ENCODE measurements around the gene TOE1. TPM values are rescaled to one million over a fixed set of nuclear protein-coding genes. Genes with fewer than 3 reads are reported as not detected.
A peak's percentile ranks its signal among the peaks of the same experiment; 100 is the strongest.

The TOE1 gene
- total and polyA plus RNA-seq, 9 of the 15 experiments (the other 6 are each of a cell fraction or from before 2014, with no cell fraction given): 32.1 to 85.7 (median 38.0) TPM

DNA sequence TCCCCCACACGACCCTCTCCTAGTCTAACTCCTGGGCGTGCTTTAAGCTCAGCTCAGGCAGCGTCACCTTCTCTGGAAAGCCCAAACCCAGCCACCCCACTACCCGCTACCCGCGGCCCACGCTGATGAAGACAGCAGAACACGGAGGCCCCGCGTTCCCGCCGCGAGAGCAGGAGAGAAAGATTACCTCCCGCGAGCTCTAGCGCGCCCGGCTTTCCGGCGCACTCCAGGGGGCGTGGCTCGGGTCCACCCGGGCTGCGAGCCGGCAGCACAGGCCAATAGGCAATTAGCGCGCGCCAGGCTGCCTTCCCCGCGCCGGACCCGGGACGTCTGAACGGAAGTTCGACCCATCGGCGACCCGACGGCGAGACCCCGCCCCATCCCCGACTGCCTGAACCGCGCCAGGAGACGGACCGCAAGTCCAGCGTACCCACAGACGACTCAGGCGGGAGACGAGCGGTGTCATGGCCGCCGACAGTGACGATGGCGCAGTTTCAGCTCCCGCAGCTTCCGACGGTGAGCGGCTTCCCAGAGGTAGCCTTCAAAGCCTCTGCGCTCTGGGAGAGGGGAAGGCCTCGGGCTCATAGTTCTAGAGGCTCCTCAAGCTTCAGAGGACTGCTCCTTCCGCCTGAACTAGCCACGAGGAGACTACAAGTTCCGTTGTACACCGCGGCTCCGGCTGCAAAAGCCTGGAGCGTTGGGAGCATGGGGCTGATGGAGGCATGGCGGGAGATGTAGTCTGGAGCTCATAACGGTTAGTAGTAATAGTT is at the start of gene TOE1, which contains the start of gene MUTYH (continued):
- TF ChIP-seq, protein P1, sequence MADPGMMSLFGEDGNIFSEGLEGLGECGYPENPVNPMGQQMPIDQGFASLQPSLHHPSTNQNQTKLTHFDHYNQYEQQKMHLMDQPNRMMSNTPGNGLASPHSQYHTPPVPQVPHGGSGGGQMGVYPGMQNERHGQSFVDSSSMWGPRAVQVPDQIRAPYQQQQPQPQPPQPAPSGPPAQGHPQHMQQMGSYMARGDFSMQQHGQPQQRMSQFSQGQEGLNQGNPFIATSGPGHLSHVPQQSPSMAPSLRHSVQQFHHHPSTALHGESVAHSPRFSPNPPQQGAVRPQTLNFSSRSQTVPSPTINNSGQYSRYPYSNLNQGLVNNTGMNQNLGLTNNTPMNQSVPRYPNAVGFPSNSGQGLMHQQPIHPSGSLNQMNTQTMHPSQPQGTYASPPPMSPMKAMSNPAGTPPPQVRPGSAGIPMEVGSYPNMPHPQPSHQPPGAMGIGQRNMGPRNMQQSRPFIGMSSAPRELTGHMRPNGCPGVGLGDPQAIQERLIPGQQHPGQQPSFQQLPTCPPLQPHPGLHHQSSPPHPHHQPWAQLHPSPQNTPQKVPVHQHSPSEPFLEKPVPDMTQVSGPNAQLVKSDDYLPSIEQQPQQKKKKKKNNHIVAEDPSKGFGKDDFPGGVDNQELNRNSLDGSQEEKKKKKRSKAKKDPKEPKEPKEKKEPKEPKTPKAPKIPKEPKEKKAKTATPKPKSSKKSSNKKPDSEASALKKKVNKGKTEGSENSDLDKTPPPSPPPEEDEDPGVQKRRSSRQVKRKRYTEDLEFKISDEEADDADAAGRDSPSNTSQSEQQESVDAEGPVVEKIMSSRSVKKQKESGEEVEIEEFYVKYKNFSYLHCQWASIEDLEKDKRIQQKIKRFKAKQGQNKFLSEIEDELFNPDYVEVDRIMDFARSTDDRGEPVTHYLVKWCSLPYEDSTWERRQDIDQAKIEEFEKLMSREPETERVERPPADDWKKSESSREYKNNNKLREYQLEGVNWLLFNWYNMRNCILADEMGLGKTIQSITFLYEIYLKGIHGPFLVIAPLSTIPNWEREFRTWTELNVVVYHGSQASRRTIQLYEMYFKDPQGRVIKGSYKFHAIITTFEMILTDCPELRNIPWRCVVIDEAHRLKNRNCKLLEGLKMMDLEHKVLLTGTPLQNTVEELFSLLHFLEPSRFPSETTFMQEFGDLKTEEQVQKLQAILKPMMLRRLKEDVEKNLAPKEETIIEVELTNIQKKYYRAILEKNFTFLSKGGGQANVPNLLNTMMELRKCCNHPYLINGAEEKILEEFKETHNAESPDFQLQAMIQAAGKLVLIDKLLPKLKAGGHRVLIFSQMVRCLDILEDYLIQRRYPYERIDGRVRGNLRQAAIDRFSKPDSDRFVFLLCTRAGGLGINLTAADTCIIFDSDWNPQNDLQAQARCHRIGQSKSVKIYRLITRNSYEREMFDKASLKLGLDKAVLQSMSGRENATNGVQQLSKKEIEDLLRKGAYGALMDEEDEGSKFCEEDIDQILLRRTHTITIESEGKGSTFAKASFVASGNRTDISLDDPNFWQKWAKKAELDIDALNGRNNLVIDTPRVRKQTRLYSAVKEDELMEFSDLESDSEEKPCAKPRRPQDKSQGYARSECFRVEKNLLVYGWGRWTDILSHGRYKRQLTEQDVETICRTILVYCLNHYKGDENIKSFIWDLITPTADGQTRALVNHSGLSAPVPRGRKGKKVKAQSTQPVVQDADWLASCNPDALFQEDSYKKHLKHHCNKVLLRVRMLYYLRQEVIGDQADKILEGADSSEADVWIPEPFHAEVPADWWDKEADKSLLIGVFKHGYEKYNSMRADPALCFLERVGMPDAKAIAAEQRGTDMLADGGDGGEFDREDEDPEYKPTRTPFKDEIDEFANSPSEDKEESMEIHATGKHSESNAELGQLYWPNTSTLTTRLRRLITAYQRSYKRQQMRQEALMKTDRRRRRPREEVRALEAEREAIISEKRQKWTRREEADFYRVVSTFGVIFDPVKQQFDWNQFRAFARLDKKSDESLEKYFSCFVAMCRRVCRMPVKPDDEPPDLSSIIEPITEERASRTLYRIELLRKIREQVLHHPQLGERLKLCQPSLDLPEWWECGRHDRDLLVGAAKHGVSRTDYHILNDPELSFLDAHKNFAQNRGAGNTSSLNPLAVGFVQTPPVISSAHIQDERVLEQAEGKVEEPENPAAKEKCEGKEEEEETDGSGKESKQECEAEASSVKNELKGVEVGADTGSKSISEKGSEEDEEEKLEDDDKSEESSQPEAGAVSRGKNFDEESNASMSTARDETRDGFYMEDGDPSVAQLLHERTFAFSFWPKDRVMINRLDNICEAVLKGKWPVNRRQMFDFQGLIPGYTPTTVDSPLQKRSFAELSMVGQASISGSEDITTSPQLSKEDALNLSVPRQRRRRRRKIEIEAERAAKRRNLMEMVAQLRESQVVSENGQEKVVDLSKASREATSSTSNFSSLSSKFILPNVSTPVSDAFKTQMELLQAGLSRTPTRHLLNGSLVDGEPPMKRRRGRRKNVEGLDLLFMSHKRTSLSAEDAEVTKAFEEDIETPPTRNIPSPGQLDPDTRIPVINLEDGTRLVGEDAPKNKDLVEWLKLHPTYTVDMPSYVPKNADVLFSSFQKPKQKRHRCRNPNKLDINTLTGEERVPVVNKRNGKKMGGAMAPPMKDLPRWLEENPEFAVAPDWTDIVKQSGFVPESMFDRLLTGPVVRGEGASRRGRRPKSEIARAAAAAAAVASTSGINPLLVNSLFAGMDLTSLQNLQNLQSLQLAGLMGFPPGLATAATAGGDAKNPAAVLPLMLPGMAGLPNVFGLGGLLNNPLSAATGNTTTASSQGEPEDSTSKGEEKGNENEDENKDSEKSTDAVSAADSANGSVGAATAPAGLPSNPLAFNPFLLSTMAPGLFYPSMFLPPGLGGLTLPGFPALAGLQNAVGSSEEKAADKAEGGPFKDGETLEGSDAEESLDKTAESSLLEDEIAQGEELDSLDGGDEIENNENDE (IDR thresholded peaks at IDR 0.05; ENCODE audit: low read depth, low read length): no peak
- peak; percentile 99 for TF ChIP-seq NCOA6 (IDR thresholded peaks at IDR 0.05)
- TF ChIP-seq TAF15 (IDR thresholded peaks at IDR 0.05; ENCODE audit: low read depth, low read length): no peak
- TF ChIP-seq, protein P2, sequence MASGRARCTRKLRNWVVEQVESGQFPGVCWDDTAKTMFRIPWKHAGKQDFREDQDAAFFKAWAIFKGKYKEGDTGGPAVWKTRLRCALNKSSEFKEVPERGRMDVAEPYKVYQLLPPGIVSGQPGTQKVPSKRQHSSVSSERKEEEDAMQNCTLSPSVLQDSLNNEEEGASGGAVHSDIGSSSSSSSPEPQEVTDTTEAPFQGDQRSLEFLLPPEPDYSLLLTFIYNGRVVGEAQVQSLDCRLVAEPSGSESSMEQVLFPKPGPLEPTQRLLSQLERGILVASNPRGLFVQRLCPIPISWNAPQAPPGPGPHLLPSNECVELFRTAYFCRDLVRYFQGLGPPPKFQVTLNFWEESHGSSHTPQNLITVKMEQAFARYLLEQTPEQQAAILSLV (tag; IDR thresholded peaks at IDR 0.05): no peak
- TF ChIP-seq POLR3G (IDR thresholded peaks at IDR 0.05; ENCODE audit: extremely low read depth, insufficient read length, insufficient replicate concordance): no peak
- TF ChIP-seq GABPB1 (CRISPR knock-in tag; IDR thresholded peaks at IDR 0.05): peak; percentile 93
- TF ChIP-seq, protein P3, sequence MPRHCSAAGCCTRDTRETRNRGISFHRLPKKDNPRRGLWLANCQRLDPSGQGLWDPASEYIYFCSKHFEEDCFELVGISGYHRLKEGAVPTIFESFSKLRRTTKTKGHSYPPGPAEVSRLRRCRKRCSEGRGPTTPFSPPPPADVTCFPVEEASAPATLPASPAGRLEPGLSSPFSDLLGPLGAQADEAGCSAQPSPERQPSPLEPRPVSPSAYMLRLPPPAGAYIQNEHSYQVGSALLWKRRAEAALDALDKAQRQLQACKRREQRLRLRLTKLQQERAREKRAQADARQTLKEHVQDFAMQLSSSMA (CRISPR knock-in tag; IDR thresholded peaks at IDR 0.05): no peak
- peak in 1 of 2 experiments; percentile 29; a peak in 1 of 4 replicates for TF ChIP-seq NONO (IDR thresholded peaks at IDR 0.05; ENCODE audit: low read depth in 2 of 2, low read length in 1 of 2)
- TF ChIP-seq DPF2 (IDR thresholded peaks at IDR 0.05): peak; percentile 72; the same call in 1 of the 2 replicates
- TF ChIP-seq, protein P4, sequence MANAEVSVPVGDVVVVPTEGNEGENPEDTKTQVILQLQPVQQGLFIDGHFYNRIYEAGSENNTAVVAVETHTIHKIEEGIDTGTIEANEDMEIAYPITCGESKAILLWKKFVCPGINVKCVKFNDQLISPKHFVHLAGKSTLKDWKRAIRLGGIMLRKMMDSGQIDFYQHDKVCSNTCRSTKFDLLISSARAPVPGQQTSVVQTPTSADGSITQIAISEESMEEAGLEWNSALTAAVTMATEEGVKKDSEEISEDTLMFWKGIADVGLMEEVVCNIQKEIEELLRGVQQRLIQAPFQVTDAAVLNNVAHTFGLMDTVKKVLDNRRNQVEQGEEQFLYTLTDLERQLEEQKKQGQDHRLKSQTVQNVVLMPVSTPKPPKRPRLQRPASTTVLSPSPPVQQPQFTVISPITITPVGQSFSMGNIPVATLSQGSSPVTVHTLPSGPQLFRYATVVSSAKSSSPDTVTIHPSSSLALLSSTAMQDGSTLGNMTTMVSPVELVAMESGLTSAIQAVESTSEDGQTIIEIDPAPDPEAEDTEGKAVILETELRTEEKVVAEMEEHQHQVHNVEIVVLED (CRISPR knock-in tag; IDR thresholded peaks at IDR 0.05): peak; percentile 34
- TF ChIP-seq SIN3A (IDR thresholded peaks at IDR 0.05; ENCODE audit: borderline replicate concordance in 2 of 2, control insufficient read depth in 1 of 2, low read depth in 2 of 2, low read length in 2 of 2): peak; percentile 13 to 71; a peak in 1 of 4 replicates

Measured in K562 (cell line).